Mucosa of gallbladder (tissue), 1 donor: ENCODE measurements around the gene ANKRD66. TPM values are rescaled to one million over a fixed set of nuclear protein-coding genes. Genes with fewer than 3 reads are reported as not detected.
"Not testable (repeated sequence)": the region's sequence is repeated elsewhere in the genome, so short reads cannot be mapped to it uniquely, and the experiment has no call there.

Source experiments
- DNase-seq: peaks from one replicate; pipeline ENCODE4 v3.0.0-alpha.2; 2020; ENCODE audit warnings: low spot score
- total RNA-seq: library from RNA; stranded (reverse); gene quantifications from one replicate; pipeline ENCODE4 v1.2.1, GENCODE V29; 2021
- donor health status: DM: no; HTN: no; CAD: no.

Gene ANKRD66
- not detected for total RNA-seq

DNA sequence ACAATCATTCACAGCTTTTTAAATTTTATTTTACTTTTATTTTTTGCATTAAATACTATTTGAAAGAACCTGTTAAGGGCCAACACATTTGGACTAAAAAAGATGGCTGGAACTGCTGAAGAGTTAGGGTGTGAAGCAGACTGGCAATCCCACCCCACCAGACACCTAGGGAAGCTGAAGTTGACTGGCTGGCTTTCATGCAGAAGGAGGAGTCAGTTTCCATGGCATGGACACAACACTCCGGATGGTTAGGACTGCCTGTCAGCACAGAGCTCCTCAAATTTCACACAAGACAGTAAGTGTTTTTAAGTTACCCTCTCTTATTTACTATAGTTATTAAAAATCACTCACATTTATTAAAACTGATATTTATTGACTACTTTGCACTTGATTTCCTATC is at the start of gene ANKRD66:
ANKRD66 (plus strand) TSS at position 238 of the 400 bp plus-strand sequence. CDS start 5,016 bp downstream, outside the sequence.
- no peak for DNase-seq

DNA sequence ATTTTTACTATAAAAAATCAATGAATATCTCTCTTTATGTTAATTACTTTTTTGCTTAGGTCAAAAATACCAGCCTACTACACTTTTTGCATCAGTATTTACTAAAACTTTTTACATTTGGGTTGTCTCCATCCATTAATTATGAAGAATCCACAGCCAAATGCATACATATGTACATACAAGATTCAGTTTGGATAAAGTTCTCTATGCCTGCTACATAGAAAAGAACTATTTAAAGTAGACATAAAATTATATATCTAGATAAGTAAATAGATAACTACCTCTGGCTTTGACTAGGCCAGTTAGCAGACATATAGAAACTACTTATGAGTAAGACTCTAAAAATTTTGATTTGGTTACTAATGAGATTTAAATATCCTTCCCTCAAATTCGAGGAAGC is 46.8 kb upstream of the ANKRD66 start:
- DNase-seq, result no peak

DNA sequence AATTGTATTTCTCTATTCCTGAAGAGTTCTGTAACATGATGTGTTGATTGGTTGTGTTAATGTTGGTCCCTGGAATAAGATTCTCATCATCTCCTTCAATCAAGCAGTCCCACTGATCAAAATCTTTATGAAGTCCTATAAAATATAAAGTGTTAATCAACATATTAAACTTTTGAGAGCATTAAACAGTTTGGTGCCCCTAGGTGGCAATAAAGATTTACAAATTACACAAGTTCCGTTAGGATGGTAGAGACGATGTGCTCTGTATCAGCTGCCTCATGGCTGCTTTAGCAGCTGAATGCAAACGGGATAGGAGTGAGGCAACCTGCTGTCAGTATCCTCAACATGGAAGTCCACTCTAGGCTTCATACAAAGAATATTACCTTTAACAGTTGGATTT is 42.2 kb upstream of the ANKRD66 start:
- no peak for DNase-seq

DNA sequence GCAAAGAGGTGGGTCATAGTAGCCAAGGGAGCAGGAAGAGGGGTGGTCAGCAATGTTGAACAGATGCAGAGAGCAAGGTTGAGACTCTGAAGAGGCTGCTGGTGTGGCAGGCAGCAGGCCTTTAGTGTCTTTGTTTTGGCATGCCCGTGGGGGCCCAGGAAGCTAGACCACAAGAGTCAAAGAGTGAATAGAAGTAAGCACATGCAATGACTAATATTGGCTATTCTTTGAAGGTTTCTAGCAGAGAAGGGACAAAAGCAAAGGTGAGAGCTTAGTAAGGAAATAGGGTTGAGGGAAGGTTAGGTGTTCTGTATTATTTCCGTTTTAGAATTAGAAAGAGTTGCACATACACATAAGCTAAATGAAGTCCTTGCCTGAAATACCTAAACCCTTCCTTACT is 40.3 kb upstream of the ANKRD66 start:
- no peak for DNase-seq

DNA sequence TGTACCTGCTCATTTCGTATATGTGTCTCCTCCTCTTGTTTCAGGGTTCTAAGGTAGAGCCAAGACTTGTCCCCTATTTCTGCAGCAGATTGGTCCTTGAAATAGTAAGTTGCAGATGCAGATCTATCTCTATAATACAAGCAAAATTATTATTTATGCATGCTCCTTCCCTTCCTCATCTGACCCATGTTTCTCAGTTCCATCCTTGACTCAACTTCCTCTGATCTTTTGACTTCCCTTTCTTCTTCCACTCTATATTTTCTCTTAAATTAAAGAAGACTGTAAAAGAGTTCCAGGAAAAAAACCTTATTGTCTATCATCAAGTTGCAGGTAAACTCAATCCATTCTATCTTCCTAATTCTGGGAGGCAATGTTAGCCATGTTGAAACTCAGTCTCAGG is 35.2 kb upstream of the ANKRD66 start:
- DNase-seq, result no peak

DNA sequence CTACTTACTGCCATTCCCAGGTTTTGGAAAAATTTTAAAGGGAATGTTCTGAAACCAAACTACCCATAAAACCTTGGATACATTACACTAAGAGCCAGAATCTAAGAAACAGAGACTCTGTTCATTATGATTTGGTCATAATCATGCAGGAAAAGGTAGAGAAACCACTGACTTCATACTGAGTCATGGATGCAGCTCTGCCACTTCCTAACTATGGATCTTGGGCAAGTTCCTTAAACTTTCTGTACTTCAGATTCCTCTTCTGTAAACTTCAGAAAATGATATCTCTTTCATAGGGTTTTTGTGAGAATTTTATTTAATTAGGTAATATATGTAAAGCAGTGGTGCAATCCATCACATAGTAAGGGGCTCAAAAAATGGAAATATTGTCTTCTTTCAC is 31.6 kb upstream of the ANKRD66 start:
- DNase-seq, result no peak

DNA sequence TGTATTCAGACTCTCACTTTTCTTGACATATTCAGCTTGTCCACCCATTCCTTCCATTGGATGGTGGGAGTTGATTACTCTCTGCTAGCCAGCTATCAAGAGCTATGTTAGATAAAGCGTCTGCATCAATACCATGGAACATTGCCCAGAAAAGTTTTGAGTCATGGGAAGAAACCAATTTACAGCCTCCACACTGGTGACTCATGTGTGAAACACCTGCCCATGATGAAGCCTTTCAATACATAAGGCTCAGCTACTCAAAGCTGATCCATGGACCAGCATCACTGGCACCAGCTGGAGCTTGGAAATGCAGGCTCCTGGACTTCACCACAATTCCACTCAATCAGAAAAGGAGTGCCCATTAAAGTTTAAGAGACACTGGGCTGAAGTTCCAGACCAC is 27.6 kb upstream of the ANKRD66 start:
- DNase-seq, result peak; percentile 47

DNA sequence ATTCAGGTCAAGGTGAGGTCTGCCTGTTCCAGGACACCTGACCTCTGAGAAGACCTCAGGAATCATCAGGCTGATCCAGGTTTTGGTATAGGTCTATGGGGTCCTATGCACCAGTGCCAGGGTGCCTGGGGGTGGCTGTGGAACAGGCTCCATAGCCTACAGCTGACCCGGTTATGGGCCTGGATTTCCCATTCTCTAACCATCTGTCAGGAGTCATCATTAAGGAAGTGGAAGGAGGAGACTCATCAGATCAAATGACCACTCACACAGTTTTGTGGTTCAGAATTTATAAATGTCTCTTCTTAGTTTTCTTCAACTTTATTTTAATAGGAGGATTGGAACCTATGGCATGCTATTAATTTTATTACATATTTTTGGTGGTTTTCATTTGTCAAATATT is 26.3 kb upstream of the ANKRD66 start:
- no peak for DNase-seq

DNA sequence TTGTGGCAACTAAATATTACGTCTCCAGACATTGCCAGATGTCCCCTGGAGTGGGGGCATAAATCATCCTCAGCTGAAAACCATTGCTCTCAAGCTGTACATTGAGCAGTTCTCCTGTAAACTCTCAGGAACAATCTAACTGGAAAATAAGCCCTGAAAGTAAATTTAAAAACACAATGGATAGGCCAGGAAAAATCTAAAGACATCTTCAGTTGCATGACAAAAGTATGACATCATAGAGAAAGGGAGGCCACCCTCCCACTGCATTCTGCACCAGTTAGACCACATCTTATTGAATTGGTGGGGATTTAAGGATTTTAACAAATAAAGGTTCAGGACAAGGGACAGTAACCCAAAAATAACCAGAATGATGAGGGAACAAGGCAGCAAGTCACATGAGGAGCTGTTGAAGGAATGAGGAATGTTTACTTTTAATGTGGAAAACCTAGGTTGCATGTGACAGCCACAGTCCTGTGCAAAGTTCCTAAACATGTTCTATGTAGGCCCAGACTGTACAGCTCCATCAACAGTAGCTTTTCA is 16.9 kb upstream of the ANKRD66 start:
- DNase-seq, result no peak

DNA sequence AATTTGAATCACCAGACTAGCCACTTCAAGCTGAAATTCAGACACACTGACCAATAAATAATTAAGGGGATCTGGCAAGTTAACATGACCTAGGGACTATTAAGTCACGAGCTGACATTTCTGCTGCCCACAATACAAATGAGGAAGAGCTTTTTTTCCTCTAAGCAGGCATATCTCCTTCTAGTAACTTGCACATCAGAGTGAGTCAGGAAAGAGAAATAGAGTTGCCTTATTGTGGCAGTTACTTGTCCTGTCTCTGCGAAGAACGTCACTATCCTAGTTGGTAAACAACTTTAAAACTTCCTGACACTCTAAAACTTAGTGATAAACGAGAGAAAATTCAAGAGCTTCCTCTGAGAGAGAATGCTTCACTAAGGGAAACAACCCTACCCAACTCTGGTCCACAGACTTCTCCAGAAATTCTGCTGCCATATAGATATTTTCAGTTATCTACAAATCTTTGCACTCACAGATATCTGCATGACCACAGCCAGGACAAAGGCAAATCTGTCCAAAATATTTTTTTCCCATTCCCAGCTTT is 15.7 kb upstream of the ANKRD66 start:
- no peak for DNase-seq

DNA sequence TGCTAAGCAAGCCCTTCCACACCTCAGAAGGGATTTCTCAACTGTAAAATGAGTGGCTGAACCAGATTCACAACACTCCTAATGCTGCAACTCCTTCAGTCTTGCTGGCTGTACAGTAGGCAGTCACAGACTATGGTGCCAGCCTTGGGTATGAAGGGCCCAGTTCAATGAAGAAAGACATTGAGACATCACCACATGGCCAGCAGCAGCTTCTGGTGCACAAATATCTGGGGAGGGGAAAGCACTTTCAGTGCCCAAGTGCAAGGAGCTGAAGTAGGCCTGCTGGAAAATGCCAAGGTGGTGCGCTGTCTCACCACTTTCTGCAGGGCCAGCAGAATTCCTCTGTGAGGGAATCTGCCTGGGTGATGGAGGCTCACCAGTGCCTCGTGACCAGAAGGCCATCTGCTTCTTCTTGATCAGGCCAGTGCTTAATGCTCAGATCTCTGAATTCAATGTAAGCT is 13.4 kb upstream of the ANKRD66 start:
- DNase-seq, result no peak

DNA sequence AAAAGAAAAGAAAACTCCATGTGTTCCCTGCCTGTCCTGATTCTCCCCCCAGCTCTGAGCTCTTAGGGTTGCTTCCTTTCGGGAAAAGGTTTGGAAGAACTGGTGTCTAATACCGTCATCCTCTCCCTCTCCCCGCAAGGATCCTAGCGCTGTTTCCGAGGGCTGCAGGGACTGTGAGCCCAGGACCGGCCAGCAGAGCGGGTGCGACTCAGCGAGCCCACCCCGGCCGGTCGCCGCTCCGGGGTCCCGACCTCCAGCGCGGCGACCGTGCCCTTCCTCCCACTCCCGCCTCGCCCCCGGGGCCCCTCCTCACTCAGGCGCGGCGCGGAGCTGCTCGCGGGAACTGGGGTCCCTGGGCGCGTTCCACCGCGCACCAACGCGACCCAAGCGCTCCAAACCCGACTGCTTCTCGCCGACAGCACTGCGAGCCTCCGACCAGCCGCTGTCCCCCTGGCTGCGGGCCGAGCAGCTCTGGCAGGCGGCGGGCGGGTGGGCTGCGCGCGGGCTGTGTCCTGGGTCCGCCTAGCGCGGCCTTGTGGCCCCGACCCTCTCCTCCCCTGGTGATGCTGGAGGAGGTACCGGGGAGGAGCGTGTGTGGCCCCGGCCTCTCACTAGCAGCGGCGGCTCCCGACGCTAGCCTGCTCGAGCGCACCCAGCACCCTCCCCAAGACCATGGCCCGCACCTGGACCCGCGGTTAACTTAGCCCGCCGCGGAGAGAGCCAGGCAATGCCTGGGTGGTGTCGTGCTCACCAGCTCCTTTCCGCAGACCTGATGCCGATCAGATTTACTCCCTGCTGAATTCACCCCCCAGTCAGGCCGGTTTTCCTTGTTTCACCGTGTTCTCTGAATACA is 11.6 kb upstream of the ANKRD66 start, which contains the start of gene PLA2G7:
PLA2G7 (minus strand) TSS at position 509 of the 853 bp plus-strand sequence. CDS start 12,484 bp downstream, outside the sequence.
- DNase-seq, result no peak

DNA sequence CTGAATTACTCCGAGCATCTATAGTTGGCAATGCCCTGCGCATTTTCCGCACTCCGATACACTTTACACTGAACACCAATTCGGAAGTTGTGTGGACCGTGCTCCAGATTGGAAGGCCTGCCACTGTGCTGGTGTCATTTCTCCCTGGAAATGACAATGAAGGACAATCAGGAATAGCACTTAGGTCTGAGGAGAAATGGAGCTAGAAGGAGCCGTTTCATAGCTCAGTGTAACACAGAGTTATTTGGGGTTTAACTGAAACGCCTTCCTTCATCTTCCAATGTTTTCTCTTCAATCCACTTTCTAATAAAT is 11.1 kb upstream of the ANKRD66 start:
- no peak for DNase-seq

DNA sequence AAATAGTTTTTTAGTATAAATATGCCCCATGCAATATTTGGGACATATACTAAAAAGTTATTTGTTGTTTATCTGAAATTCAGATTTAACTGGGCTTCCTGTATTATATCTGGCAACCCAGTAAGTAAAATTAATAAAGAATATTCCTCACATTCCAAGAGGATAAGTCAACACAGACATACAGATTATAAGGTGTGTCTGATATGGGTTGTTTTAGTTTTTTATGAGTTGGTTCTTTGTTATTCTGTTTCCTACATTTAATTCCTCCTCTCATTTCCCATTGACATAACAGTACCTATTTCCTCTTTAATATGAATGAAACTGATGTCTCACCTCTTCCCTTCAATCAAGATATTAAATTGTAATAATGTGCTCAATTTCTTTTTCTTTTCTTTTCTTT is 9.8 kb upstream of the ANKRD66 start:
- no peak for DNase-seq

DNA sequence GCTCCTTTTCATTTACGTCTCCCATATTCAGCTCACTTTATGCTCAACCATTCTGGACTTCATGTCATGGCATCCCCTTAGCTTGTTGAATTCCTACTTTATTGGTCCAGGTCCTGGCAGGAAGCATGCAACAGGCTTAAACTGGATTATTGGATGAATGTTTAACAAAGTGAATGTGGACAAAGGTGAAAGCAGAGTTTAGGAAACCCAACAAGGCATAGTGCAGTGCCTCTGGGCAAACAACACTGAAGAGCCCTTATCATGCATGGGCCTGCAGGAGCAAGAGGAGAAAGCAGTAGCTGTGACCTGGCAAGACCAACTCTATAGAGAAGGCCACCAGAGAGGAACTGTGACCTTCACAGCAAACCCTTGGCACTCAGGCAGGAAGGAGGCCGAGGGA is 5.3 kb upstream of the ANKRD66 start:
- DNase-seq, result no peak

DNA sequence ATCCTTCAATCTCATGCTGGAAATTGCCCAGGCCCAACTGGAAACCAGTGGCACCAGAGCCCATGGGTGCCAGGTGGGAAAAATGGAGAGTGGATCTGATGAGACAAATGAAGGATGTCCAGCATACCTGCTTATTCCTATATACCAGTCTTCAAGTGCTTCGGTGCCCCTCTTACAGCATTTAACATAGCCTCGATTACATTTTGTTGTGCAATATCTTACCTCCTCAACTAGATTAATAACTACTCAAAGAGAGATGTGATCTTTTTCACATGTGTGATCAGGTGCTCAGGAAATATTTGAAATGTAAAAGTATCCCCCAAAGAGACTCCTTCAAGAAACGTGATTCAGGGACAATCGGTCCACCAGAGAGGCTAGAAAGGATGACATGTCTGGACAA is 4.8 kb upstream of the ANKRD66 start:
- no peak for DNase-seq

DNA sequence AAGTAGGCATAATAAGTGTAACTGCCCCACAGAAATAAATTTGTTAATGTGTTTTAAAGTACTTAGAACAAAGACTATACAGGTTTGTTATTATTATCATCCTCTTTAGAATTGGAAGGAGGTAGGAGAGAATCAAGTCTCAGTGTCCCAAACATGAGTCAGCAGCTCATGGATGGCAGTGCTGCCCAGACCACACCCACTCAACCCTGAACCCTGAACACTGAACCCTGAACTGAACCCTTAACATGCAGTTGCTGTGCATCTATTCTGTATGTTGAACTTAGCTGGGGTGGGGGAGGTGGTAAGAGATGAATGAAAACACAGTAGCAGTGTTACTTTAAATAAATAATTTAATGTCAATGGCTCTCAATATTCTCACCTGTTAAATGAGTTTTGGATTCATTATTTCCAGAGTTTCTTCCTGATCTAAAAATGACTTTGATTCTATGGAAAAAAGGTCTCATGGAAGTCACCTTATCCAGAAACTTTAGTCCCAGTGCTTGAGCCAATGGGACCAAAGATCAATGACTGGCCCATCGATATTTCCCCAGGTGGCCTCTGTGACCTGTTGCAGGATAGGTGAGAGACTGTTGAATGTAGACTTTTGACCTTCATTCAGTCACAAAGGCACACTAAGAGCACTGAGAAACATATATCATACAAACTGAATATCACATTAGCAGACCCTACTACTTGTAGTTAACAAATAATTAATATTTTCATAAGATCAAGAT is 3.1 kb upstream of the ANKRD66 start:
- no peak for DNase-seq

DNA sequence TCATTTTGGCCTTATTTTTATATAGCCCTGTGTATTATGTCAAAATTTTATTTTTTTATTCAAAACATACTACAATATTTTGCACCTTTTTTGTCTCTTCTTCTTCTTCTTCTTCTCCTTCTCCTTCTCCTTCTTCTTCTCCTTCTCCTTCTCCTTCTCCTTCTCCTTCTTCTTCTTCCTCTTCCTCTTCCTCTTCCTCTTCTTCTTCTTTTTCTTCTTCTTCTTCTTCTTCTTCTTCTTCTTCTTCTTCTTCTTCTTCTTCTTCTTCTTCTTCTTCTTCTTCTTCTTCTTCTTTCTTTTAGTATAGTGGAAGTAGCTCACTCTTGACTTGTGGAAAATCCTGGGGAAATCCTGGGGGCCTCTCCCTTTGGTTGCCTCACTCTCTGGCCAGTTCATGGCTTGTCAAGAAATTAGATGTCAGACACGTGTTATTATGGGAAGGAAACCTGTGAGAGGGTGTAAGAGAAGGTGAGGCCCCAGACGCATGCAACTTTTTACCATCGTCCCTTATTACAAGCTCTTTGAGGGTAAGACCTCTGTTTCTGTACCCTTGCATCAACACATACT is 2.5 kb upstream of the ANKRD66 start:
- not testable (repeated sequence) for DNase-seq

DNA sequence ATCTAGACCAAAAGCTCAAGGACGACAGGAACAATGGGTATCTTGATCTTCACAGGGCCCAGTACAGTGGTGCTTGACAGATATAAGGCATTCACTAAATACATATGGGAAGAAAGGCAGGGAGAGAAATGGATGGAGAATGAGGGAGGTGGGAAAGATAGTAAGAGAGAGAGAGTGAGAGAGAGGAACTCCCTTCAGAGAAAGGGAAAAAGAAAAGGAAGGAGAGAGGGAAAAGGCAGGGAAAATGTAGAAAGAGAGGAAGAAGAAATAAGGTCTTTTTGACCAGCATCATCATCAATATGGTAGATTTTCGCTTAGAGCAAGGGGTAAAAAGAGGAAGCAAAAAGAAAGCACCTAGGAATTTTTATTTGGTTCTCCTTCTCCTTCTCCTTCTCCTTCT is 760 bp upstream of the ANKRD66 start:
- DNase-seq, result no peak

DNA sequence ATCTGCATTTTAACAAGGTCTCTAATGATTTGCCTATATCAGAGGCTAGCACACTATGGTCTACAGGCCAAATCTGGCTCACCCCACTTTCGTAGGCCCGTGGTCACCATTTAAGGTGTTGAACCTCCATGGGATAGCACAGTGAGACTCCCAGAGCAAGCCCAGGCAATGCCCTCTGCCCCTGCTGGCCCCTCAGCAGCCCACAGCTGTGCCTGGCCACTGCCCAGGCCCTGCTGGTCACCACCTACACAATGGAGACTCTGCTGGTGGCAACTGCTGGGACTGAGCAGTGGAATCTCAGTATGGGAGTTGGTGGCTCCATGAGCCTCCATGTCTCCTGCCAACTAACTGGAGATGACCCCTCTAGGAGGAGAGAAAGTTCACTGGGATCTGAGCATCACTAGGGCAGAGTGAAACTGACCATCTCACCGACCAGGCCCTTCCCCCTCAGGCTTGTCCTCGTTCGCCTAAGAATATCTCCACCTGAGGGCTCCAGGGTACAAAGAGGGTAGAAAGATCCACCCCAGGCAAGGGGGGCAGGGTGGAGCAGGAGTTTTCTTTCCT is 2.3 kb downstream of the ANKRD66 start:
- DNase-seq, result no peak

DNA sequence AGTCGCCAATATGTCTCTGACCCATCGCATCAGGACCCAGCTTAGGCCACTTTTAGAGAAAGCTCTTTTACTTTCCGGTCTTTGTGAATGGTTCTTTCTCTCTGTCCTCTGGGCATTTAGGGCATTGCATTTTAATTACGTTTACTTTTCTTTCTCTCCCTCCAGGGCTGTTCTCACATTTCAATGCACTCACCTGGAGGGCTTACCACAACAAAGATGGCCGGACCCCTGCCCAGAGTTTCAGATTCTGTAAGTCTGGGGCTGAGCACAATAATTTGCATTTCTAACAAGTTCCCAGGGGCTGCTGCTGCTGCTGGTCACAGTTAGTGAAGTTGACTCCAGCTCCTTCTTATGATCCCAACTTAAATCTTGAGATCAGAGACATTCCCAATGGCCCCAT is 3.0 kb downstream of the ANKRD66 start:
- DNase-seq, result no peak

DNA sequence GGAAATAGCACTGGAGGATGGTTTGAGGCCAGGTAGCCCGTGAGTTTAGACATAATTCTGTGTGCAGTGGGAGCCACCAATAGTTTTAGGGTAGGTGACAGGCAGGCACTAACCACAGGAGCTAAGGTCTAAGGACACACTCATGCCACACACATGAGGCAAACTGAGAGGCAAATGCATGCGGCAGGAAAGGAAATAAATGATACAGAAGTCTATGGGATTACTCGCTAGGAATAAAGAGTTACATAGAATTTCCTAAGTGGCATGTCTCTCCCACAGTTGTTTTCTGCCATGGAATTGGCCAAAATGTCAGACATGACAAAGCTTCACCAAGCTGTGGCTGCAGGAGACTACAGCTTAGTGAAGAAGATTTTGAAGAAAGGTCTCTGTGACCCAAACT is 4.9 kb downstream of the ANKRD66 start:
- no peak for DNase-seq
